ENCODE data around the gene TMEM245. TPM values are rescaled to one million over a fixed set of nuclear protein-coding genes. Genes with fewer than 3 reads are reported as not detected.

The TMEM245 gene
- total RNA-seq, 1 experiment from 2014 or later: 54.0 TPM

DNA sequence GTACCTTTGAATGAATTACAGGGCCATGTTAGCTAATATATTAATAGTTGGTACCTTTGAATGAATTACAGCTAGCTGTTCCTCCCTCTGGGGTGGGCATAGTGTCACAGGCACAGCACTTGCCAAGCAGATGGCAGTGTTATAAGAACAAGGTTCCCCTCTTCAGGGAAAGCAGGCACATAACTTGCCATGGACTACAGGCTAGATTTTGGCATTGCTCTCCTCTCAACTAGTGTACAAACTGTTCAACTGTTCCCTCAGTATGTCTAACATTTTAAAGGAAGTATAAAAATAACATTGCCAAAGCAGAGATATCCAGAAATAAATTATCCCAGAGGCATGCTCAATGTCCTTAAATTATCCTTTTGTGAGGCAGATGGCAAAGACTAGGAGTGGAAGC, 151.8 kb downstream of the TMEM245 start:
- H3K4me1 ChIP-seq (ENCODE audit: control insufficient read depth, insufficient read depth, low read length): no peaks in the 10 kb centered on the region
- intact Hi-C loops (cut with micrococcal nuclease; ENCODE audit: unreplicated experiment) (loop anchor here (10.0 kb wide), 1 partner anchor 97 kb away; no protein-coding TSS in a partner anchor), in situ Hi-C loops (cut with HindIII; ENCODE audit: low pct_unique_long_range_greater_than_20kb, low sequenced_read_pairs) (no loop called here)
- BruUV-seq (replicated peaks): no TSS peak
- no peak overlapping the region for H3K27ac ChIP-seq (ENCODE audit: low read length)
- ChIA-PET POLR2A (no interaction called here), CTCF (no interaction called here)
- no peaks in the 10 kb centered on the region for H3K27me3 ChIP-seq (ENCODE audit: control insufficient read depth, insufficient read depth, low read length)
- H3K9me3 ChIP-seq (ENCODE audit: control insufficient read depth, insufficient read depth, low read depth, low read length): no peaks in the 10 kb centered on the region
- H3K36me3 ChIP-seq (ENCODE audit: control insufficient read depth, insufficient read depth, low read length): peaks cover 5% of the 10 kb centered on the region; the same call in 1 of the 2 replicates
- DNase-seq (ENCODE audit: low read depth, low spot score): no peak
- H3K4me3 ChIP-seq (ENCODE audit: low read depth in 2 of 2, low read length in 2 of 2): no peak overlapping the region
- no peak for TF ChIP-seq POLR2AphosphoS5 (IDR thresholded peaks at IDR 0.05; ENCODE audit: low read depth, low read length)
- TF ChIP-seq, protein P1, sequence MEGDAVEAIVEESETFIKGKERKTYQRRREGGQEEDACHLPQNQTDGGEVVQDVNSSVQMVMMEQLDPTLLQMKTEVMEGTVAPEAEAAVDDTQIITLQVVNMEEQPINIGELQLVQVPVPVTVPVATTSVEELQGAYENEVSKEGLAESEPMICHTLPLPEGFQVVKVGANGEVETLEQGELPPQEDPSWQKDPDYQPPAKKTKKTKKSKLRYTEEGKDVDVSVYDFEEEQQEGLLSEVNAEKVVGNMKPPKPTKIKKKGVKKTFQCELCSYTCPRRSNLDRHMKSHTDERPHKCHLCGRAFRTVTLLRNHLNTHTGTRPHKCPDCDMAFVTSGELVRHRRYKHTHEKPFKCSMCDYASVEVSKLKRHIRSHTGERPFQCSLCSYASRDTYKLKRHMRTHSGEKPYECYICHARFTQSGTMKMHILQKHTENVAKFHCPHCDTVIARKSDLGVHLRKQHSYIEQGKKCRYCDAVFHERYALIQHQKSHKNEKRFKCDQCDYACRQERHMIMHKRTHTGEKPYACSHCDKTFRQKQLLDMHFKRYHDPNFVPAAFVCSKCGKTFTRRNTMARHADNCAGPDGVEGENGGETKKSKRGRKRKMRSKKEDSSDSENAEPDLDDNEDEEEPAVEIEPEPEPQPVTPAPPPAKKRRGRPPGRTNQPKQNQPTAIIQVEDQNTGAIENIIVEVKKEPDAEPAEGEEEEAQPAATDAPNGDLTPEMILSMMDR (IDR thresholded peaks at IDR 0.05): no peak
- TF ChIP-seq, protein P2, sequence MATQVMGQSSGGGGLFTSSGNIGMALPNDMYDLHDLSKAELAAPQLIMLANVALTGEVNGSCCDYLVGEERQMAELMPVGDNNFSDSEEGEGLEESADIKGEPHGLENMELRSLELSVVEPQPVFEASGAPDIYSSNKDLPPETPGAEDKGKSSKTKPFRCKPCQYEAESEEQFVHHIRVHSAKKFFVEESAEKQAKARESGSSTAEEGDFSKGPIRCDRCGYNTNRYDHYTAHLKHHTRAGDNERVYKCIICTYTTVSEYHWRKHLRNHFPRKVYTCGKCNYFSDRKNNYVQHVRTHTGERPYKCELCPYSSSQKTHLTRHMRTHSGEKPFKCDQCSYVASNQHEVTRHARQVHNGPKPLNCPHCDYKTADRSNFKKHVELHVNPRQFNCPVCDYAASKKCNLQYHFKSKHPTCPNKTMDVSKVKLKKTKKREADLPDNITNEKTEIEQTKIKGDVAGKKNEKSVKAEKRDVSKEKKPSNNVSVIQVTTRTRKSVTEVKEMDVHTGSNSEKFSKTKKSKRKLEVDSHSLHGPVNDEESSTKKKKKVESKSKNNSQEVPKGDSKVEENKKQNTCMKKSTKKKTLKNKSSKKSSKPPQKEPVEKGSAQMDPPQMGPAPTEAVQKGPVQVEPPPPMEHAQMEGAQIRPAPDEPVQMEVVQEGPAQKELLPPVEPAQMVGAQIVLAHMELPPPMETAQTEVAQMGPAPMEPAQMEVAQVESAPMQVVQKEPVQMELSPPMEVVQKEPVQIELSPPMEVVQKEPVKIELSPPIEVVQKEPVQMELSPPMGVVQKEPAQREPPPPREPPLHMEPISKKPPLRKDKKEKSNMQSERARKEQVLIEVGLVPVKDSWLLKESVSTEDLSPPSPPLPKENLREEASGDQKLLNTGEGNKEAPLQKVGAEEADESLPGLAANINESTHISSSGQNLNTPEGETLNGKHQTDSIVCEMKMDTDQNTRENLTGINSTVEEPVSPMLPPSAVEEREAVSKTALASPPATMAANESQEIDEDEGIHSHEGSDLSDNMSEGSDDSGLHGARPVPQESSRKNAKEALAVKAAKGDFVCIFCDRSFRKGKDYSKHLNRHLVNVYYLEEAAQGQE (IDR thresholded peaks at IDR 0.05; ENCODE audit: insufficient read depth in 1 of 2, low read depth in 2 of 2, low read length in 1 of 2): no peak
- TF ChIP-seq TCF7L2 (IDR thresholded peaks at IDR 0.05; ENCODE audit: low read depth, low read length): no peak
- no peak for TF ChIP-seq SIN3A (IDR thresholded peaks at IDR 0.05; ENCODE audit: borderline replicate concordance, insufficient read depth, low read depth, low read length)
- ATAC-seq: no peak

Small RNAs within 50 kb of the gene (microRNA-seq; reads per million reads assigned to microRNA genes)
- 449 reads per million, percentile 73 among the genes with 10 or more reads in this experiment for gene MIR32 (ENCODE audit: unreplicated experiment)

Other genes starting within 250 kb of the TMEM245 start
- 17.1 TPM for gene ELP1, start 185.8 kb downstream of the TMEM245 start, total RNA-seq (2021; ENCODE audit: unreplicated experiment)
- gene ABITRAM, start 185.5 kb downstream of the TMEM245 start, total RNA-seq (2021; ENCODE audit: unreplicated experiment): 6.4 TPM
- 79.8 TPM for gene CTNNAL1, start 106.4 kb downstream of the TMEM245 start, total RNA-seq (2021; ENCODE audit: unreplicated experiment)
- 2.3 TPM for gene FRRS1L, start 47.3 kb upstream of the TMEM245 start, total RNA-seq (2021; ENCODE audit: unreplicated experiment)
- gene EPB41L4B, start 201.1 kb upstream of the TMEM245 start, total RNA-seq (2021; ENCODE audit: unreplicated experiment): 27.8 TPM

Data from Panc1 (cell line).